ENCODE data around the gene UBTD1.
"Not testable (repeated sequence)": the region's sequence is repeated elsewhere in the genome, so short reads cannot be mapped to it uniquely, and the experiment has no call there.

The UBTD1 gene

DNA sequence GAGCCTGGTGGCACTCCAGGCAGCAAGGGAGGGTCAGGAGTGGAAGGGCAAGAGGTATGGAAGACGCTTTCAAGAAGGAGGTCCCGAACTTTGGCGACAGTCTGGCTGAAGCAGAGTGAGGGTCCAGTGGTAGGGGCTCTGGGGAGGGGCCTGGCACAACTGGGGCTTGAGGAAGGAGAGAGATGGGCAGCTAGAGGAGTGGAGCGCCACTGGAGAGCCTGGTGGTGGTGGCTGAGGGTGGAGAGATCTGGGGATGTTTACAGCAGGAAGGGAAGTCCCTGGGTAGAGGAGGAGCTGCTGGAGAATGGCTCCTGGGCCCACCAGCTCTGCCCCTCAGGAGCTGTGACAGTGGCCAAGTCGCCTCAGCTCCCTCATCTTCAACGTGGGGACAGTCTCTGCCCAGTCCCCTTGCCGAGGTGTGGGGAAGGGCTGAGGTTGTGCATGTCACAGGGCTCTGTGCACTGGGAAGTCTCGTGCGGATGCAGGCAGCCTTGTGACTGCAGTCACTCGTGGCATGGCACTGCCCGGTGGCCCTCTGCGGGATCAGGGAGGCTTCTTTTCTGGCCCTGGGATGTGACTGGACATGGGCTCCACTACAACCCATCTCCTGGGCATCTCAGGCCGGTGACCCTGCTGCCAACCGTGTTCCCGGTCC lies 18.5 kb downstream of the UBTD1 start:
- DNase-seq, result no peak

DNA sequence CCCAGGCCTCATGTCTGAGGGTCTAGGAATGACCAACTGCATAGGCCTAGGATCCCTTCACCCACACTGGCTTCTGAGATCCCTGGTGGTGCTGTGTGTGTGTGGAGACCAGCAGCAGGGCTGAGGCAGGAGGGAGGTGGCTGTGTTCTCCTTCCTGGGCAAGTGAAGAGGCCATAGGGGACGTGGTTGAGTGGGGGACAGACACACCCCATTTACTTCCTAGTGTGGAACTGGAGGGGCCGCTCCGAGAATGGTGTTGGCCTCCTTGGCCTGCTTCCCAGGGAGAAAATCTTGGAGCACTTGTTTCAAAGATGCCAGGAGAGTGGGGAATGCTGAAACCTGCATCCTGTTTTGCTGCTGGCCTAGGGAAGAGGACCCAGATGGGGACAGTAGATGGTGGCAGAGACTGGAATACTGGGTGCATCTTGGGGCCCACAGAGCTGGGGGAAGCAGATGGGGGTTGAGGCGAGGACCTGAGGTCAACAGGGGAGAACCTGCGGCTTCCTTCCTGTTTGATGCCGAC lies 19.1 kb downstream of the UBTD1 start:
- no peak for DNase-seq

DNA sequence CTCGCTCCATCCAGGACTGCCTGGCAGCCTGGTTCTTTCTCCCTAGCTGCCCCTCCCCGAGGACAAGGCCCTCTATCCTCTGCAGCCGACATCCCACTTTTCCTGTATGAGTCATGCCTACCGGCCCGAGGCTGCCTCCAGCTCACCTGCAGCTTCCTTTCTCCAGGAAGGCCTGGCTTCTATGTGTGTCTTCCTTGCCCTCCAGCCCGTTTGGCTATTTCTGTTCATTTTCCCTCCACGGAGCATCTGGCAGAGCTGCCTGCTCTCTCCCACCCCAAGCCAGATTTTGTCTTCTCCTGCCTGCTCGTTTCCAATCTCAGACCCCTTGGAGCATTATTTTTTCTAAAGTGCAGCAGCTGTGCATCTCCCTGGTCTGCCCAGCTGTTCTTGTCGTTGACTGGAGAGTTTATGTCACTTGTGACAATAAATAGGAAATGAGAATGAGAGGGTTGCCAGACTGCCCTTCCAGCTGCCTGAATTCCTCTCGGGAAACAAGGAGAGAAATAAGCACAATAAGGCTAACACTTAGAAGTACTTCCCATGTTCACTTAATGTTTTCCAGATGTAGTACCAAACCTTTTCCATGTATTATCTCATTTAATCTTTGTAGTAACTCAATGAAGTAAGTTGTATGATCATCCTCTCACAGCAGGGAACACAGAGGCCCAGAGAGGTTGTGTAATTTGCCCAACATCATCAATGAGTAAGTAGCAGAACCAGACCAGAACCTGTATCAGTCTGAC lies 19.7 kb downstream of the UBTD1 start:
- DNase-seq, result no peak

DNA sequence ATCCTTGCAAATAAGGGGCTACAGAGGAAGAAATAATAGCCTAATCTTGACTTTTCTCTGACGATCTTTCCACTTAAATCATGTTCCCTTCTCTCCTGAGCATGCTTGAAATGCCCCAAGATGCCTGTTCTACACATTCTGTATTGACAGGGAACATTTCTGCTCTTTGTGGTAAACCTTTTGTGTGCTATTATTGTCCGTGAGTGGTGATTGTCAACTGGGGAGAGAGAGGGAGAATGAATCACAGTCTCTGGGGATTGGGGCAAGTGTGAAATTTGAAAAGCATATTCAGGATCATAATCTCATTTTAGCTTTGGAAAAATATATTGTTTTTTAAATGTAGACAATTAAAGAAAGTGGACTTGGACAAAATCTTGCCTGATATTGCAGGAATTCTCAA lies 20.6 kb downstream of the UBTD1 start:
- DNase-seq, result no peak

DNA sequence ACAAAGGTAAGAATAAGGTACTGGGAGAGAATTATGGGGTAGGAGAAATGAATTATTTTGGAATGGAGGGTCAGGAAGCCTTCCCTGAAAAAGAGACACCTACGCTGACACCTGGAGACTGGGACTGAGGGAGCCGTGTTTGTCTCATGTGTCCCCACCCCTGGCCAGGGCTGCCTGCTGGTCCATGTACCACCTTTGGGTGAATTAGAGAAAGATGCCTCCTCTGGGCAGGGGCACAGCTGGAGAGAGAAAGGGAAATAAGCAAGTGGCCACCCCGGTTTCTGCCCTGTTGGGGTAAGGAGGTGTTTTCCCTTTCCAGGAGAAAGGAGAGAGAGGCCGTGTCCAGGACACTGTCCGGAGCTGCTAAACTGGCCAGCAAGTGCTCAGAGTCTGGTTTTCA lies 21.8 kb downstream of the UBTD1 start:
- DNase-seq, result no peak

DNA sequence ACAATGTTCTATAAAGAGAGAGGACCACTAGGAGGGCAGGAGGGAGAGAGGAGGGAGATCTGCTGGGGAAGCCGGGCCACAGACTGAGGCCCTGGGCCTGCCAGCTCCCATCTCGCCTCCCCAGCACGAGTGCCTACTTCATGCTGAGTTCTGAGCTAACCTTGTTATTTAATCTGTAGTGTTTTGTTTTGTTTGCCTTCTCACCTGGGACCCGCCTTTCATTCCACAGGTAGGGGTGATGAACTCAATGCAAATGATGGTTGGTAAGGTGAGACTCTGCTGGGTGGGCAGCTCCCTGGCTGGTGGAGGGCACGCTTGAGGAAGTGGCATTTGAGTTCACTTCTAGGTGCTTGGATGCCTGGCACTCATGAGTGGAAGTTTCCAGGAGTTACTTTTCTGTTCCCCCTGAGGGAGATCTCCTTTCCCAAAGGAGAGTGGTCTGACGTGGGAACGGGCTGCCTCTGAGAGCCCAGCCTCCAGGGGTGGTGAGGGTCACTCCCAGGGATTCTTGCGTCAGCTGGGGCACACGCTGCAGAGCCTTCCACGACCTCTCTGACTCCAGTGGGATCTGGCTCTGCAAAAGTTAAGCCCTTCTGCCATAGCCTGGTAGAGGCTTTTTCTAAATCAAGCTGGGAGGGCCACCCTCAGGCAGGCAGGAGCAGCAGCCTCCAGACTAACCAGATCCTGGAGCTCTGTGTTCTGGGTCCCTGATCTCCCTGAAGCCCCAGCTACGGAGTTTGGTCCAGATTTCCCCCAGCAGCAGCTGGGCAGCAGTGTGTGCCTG lies 22.4 kb downstream of the UBTD1 start:
- DNase-seq, result no peak

DNA sequence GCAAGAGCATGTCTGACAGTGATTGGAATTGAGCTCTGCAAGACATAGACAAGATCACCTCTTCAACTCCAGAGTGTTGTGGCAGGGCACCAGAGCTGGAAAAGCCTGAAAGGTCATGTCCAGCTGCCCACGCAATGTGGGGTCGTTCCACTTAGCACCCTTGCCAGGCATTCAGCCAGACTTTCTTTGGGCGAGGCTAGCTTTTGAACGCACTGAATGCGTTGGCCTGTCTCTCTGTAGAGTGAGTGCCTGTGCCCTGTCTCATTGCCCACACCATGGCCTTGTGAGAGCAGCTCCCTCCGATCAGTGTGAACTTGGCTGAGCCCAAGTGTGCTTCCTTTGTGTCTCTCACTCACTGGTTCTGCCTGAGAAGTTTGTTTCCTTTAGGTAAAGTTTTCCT lies 23.3 kb downstream of the UBTD1 start:
- DNase-seq, result no peak

DNA sequence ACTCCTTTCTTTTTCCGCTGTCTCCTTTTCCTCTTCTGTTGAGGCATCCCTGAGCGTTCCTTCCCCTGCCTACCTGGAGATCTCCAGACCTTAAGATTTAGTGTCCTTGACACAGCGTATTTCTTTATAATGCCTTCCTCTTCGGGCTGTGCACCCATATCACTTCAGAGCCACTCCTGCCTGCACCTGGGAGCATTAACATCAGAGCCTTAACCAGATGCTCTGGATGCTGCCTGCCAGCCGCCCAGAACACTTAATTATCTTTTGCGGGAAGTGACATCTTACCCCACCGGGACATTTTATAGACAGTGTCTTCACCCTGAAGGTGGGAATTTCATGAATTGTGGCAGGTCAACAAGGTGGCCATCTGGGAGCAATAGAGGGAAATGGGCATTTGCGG lies 24.2 kb downstream of the UBTD1 start:
- no peak for DNase-seq

DNA sequence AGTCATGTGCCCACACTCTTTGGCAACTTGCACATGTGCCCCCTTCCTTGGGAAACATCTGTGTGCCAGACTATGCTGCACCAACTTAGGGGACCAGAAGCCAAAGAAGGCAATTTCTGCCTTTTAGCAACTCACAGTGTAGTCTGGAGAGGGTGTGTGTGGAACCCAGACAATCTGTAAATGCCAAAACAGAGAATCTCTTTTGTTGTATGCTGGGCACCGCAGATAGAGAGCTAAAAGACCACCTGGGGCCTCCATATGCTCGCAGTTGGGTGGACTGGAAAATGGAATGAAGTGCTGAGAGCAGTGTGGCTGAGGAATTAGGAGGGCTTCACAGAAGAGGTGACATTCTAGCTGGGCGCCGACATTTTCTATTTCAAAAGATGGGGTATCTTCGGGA lies 26.4 kb downstream of the UBTD1 start:
- DNase-seq, result no peak

DNA sequence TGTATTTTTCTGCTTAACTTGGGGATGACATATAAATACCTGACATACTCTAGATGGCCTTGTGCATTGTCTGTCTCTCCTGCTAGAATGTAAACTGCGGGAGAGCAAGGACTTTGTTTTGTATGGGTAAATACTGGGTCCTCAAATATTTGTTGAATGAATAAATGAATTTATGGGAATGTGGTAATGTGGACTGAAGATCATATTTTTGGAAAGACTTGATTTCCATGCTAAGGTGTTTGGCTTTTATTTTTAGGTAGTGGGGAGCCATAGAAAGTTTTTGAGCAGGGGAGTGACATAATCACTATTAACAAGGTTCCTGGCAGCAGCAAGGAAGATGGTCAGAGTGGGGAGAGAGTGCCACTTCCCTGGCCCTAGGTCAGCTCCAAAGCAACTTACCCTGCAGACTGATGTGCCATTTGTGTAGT lies 27.0 kb downstream of the UBTD1 start:
- no peak for DNase-seq

DNA sequence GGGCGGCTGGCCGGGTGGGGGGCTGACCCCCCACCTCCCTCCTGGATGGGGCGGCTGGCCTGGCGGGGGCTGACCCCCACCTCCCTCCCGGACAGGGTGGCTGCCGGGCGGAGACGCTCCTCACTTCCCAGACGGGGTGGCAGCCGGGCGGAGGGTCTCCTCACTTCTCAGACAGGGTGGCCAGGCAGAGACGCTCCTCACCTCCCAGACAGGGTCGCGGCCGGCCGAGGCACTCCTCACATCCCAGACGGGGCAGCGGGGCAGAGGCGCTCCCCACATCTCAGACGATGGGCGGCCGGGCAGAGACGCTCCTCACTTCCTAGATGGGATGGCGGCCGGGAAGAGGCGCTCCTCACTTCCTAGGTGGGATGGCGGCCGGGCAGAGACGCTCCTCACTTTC lies 30.2 kb downstream of the UBTD1 start:
- DNase-seq, result not testable (repeated sequence)

DNA sequence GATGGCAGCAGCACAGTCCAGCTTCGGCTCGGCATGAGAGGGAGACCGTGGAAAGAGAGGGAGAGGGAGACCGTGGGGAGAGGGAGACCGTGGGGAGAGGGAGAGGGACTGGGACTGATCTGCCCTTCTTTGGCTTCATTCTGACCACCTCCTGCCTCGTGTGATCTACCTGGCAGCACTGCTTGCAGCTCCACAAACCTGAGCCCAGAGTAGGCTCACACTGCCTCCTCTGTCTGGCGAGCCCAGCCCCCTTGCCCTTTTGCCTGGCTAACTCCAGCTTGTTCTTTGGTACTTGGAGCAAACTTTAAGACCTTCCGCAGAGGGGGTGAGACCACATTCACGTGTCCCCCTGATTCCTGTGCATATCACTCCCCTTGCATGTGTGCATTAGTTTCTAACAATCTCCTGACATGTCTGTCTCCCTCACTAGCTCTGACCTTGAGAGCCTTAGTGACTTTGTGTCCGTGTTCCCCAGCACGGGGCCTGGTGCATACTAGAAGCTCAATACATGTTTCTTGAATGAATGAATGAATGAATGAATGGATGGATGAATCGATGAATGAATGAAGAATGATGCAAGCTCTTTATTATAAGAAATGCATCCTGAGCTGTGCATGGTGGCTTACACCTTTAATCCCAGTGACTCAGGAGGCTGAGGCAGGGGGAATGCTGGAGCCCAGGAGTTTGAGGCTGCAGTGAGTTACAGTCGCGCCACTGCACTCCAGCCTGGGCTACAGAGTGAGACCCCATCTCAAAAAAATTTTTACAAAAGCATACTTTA lies 31.2 kb downstream of the UBTD1 start:
- DNase-seq, result no peak

DNA sequence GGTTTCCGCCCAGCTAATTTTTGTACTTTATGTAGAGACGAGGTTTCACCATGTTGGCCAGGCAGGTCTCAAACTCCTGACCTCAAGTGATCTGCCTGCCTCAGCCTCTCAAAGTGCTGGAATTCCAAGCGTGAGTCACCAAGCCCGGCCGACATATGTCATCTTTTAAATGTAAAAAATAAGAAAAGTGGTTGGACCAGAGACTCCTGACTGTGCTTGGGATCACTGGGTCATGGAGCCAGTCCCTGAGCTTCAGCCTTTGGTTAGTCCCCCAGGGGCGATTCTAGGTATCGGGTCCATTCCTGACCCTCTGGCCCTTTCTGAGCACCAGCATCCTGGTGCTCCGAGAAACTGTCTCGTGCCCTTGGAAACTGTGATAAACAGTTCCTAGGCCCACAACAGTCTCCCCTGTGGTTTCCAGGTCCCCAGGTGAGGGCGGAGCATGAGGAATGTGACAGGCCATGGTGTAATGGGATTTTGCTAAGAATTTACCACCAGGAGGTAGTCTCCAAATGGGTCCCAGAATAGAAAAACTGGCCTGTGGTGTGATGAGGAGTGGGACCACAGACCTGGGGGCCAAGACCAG lies 32.8 kb downstream of the UBTD1 start:
- DNase-seq, result no peak

DNA sequence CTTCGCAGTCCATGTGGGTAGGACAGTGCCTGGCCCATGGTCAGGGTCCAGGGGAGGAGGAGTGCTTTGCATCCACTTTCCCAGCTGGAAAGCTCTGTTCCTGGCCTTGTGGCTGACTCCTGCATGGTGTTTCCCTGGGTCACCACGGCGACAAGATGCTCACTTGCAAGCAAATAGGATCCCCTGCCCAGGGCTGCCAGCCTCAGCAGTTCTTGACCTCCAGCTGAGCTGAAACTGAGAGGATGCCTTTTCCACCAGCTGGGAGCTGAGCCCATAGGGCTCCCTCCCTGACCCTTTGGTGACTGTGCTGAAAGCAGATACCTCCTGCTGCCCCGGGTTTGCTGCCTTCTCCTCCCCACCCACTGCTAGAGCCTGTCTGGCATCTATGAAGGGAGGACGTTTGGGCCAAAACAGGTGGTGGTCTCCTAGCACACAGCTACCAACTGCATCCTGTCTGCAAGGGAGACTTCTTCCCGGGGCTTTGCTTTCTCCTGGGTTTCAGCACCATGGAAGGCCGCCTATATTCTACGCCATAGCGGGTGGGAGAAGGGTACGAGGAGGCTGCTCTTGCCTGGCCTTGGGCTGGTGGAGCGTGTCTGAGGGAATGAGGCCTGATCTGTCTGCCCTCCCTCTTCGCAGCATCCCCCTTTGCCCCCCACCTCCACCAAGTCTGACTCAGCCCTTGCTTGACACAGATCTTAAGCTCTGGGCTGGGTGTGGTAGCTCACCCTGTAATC lies 34.4 kb downstream of the UBTD1 start:
- no peak for DNase-seq

DNA sequence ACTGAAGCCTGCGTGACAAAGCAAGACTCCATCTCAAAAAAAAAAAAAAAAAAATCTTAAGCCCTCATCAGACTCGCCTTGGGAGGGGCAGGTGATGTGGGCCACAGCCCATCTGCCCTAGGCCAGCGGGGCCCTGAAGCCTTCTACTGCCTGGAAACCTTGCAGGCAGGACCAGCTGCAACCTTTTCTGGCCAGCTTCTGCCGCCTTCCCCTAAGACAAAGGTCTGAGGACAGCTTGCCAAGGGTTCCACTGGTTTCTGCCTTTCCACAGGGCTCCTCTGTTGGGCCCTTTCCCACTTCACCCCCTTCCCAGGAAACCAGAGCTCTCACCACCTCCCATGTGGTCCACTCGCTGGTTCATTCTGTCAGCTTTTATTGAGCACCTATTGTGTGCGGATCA lies 35.2 kb downstream of the UBTD1 start:
- DNase-seq, result no peak

DNA sequence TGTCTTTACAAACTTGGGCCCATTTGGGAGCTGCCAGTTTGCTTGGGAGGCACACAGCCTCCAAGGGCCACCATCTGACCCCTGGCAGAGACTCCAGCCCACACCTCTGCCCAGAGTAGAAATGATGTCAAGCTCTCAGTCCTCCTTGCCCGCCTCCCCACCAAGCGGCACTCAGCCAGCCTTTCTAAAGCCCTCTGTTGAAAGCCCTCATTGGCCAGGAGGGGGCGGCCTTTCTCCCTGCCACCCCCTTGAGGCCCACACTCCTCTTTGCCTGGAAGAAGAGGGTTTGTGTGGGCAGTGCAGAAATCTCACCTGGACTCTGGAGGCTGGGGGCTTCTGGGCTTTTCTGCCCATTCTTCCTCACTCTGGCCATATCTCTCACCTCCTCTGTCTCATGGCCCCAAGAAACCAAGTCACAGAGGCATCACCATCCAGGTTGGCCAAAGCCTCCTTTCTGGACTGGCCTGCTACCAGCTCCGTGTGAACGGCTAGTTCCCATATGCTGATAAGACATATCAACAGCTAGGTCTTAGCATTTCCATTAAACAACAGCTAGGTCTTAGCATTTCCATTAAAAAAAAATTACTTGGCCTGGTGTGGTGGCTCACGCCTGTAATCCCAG lies 36.1 kb downstream of the UBTD1 start:
- peak; percentile 21 for DNase-seq

DNA sequence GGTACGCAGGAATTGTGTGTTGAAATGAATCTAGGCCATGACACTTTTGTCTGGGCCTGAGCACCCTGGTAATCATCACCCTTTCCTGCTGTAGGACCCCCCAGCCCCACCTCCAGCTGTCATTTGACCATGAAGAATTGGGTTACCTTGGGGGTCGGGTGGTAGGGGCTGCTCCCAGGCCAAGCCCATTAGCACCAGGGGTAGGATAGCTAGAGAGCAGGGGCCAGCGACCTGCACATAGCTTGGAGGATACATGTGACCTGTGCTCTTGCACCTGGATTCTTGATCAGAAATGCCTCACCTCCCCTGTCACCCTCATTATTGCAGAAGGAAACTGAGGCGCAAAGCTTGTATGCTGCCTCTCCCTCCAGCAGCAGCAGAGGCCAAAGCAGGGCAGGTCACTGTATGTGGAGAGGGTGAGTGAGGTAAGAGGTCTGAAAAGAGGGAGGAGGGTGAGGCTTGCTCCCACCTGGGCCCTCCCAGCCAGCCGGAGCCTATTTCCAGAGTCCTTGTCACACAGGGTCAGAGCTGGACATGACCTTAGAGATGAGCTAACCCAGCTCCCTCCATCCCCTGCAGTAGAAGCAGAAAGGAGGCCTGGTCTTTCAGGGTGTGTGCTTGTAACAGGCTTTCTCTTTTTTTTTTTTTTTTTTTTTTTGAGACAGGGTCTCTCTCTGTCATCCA lies 38.6 kb downstream of the UBTD1 start:
- no peak for DNase-seq

DNA sequence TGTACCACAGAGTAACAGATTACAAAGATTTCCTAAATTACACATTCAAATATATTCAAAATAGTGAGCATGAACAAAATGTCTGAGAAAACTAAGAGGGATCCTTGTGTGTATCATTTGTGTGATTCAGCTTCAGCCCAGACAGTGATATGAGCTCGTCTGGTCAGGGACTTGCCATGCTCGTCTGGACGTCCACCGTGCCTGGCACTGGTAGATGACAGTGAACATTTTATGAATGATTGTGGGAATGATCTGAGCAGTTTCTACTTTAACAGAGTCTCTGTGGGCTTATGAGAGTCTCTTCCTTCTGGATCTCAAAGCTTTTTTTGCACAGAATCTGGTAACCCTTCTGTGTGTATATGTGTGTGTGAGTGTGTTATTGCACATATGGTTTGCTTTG lies 39.7 kb downstream of the UBTD1 start:
- no peak for DNase-seq

DNA sequence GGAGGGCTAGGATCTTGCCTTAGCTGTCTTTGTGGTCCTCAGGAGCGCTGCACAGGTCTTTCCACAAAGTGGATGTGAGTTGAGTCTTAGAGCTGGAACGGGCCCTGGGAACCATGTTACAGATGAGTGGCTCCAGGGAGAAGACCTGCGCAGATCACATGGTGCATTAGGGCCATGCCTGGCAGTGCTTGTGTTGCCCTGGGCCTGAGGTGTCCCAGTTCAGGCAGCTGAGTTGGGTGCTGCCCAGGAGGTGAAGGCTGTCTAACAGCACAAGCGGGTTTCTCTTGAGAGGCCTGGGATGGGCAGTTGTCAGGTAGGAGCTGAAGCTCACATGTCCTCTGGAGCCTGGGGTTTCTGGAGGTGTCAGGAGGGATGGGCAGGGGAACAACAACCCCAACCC lies 40.1 kb downstream of the UBTD1 start:
- no peak for DNase-seq

DNA sequence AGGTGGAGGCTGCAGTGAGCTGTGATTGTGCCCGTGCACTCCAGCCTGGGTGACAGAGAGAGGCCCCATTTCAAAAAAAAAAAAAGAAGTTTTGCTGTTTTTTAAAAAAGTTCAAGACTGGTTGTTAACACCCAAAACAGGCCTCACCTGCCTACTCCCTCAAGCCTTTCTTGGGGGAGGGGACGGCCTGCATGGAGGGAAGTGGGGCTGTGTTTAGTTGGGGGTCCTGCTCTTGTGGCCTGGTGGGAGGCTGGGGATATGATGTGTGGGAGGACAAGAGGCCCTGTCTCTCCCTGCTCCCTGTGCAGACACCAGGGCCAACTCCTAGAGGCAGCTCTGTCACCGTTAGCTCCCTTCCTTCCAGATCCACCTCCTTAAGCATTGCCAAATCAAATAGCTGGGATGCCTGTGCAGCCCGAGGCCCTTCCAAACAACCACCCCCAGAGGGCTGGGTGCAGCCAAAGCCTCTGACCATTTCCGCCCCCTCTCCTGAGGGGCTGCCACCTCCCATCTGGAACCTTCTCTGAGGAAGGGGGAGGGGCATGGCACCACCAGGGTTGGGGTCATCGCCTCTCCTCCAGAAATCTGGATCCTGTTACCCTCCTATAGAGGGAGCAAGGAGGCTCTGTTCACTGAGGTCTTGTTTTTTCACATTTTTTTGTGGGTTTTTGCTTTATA lies 40.9 kb downstream of the UBTD1 start:
- no peak for DNase-seq

Data from stimulated activated naive CD4-positive, alpha-beta T cell treated with Interleukin-2 at 50 U/mL for 16 hours (primary cell).